Measurements from ENCODE around the gene BSN. TPM values are rescaled to one million over a fixed set of nuclear protein-coding genes. Genes with fewer than 3 reads are reported as not detected.

Gene BSN
- total and polyA plus RNA-seq, 2 experiments from 2014 or later = 0.50 to 5.1 TPM

DNA sequence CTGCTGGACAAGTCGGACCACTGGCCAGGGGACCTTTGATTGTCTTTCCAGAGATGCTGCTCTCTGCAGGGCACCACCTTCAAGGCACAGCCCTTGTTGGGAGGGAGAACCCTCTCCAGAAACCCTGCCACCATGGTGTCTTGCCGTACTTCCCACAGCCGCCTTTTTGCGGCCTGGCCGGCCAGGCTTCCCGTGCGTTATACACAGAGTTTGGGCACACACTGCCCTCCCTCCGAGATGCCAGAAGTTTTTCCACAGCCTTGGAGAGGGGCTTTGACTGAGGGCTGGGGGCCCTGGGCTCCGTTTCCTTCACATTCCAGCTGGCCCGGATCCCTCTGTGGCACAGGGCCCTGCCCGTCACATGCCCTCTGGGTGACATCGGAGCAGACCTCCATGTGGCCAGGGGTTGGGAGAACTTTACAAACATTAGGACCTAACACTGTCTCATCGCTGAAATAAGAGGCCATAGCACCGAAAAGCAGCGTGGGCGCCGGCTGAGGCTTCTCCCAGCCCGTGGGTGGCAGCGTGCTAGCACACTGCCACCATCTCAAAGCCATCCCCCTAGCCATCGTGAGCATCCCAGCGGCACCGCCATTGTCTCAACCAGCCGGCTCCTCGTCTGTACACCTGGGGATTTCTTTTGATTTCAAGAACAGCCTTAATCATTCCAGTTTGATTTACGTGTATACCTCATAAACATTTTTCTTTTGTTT lies 113.6 kb downstream of the BSN start:
- Mint-ChIP-seq H3K4me3 (no peak overlapping the region), H3K4me1 (peaks cover 36% of the 10 kb centered on the region)

DNA sequence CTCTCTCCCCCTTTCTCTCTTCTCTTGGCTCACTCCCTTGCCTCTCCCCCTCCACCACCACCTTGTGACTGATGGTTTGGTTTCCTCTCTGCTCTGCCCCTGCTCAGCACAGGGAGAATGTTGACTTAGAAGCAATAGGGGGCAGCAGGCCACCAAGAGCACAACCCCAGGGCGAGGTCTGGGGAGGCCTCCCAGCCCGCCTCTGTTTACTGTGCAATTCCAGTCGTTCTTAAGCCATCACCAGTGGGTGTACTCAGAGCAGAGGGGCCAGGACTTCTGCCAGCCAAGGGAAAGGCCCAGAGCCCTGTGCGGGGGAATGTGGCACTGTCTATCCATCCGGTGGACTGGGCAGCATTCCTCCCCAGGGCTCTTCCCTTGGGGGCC lies 114.1 kb downstream of the BSN start:
- no peak overlapping the region for H3K4me3 Mint-ChIP-seq
- Histone ChIP-seq H3K4me1 (ENCODE audit: insufficient read depth) (peaks cover 12% of the 10 kb centered on the region), H3F3A (replicated peaks; ENCODE audit: low read depth) (no peaks in the 10 kb centered on the region), H3K4me2 (no peak overlapping the region), H3K9me2 (ENCODE audit: insufficient read depth) (no peaks in the 10 kb centered on the region), H3K27me3 (ENCODE audit: insufficient read depth) (no peaks in the 10 kb centered on the region), H4K20me1 (replicated peaks; ENCODE audit: insufficient read depth) (0 out of 2 replicates have a peak, but pooled peaks cover 3% of the 10 kb centered on the region), H3K27ac (ENCODE audit: low read depth) (no peak overlapping the region), H3K79me2 (replicated peaks; ENCODE audit: insufficient read depth) (no peaks in the 10 kb centered on the region), H2AFZ (no peak overlapping the region), H3K36me3 (ENCODE audit: insufficient read depth) (no peaks in the 10 kb centered on the region), H3K4me3 (no peak overlapping the region)
- H3K27me3 Mint-ChIP-seq (ENCODE audit: insufficient read depth, low read depth, poor library complexity) = peaks cover 6% of the 10 kb centered on the region
- TF ChIP-seq CREB1 (CRISPR knock-in tag; IDR thresholded peaks at IDR 0.05; ENCODE audit: low read depth) = no peak
- TF ChIP-seq, protein P1, sequence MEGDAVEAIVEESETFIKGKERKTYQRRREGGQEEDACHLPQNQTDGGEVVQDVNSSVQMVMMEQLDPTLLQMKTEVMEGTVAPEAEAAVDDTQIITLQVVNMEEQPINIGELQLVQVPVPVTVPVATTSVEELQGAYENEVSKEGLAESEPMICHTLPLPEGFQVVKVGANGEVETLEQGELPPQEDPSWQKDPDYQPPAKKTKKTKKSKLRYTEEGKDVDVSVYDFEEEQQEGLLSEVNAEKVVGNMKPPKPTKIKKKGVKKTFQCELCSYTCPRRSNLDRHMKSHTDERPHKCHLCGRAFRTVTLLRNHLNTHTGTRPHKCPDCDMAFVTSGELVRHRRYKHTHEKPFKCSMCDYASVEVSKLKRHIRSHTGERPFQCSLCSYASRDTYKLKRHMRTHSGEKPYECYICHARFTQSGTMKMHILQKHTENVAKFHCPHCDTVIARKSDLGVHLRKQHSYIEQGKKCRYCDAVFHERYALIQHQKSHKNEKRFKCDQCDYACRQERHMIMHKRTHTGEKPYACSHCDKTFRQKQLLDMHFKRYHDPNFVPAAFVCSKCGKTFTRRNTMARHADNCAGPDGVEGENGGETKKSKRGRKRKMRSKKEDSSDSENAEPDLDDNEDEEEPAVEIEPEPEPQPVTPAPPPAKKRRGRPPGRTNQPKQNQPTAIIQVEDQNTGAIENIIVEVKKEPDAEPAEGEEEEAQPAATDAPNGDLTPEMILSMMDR (conservative IDR thresholded peaks at IDR 0.05; ENCODE audit: low read depth in 2 of 2) = peak; percentile 18 to 46; a peak in 2 of 4 replicates
- peaks cover 39% of the 10 kb centered on the region for H3K4me1 Mint-ChIP-seq
- no peaks in the 10 kb centered on the region for H3K9me3 Mint-ChIP-seq
- DNase-seq (ENCODE audit: low spot score) (peak; percentile 33), ATAC-seq (peak; percentile 13)
- no peak overlapping the region for H3K27ac Mint-ChIP-seq
- no peaks in the 10 kb centered on the region; the same call in 2 of the 3 replicates for H3K36me3 Mint-ChIP-seq (ENCODE audit: low read depth)

More for the DNA sequence above, 113.6 kb downstream of the BSN start:
- Histone ChIP-seq H3K27me3 (ENCODE audit: insufficient read depth) (no peaks in the 10 kb centered on the region), H3K36me3 (ENCODE audit: insufficient read depth) (no peaks in the 10 kb centered on the region), H2AFZ (no peak overlapping the region), H3K4me2 (no peak overlapping the region), H3K4me1 (ENCODE audit: insufficient read depth) (peaks cover 12% of the 10 kb centered on the region), H3K9me2 (ENCODE audit: insufficient read depth) (no peaks in the 10 kb centered on the region), H4K20me1 (replicated peaks; ENCODE audit: insufficient read depth) (0 out of 2 replicates have a peak, but pooled peaks cover 3% of the 10 kb centered on the region), H3K27ac (ENCODE audit: low read depth) (no peak overlapping the region), H3K79me2 (replicated peaks; ENCODE audit: insufficient read depth) (no peaks in the 10 kb centered on the region), H3K4me3 (no peak overlapping the region), H3F3A (replicated peaks; ENCODE audit: low read depth) (no peaks in the 10 kb centered on the region)
- ATAC-seq = no peak
- Mint-ChIP-seq H3K9me3 (no peaks in the 10 kb centered on the region), H3K27ac (no peak overlapping the region), H3K36me3 (ENCODE audit: low read depth) (no peaks in the 10 kb centered on the region; the same call in 2 of the 3 replicates), H3K27me3 (ENCODE audit: insufficient read depth, low read depth, poor library complexity) (peaks cover 6% of the 10 kb centered on the region)
- TF ChIP-seq, protein P2, sequence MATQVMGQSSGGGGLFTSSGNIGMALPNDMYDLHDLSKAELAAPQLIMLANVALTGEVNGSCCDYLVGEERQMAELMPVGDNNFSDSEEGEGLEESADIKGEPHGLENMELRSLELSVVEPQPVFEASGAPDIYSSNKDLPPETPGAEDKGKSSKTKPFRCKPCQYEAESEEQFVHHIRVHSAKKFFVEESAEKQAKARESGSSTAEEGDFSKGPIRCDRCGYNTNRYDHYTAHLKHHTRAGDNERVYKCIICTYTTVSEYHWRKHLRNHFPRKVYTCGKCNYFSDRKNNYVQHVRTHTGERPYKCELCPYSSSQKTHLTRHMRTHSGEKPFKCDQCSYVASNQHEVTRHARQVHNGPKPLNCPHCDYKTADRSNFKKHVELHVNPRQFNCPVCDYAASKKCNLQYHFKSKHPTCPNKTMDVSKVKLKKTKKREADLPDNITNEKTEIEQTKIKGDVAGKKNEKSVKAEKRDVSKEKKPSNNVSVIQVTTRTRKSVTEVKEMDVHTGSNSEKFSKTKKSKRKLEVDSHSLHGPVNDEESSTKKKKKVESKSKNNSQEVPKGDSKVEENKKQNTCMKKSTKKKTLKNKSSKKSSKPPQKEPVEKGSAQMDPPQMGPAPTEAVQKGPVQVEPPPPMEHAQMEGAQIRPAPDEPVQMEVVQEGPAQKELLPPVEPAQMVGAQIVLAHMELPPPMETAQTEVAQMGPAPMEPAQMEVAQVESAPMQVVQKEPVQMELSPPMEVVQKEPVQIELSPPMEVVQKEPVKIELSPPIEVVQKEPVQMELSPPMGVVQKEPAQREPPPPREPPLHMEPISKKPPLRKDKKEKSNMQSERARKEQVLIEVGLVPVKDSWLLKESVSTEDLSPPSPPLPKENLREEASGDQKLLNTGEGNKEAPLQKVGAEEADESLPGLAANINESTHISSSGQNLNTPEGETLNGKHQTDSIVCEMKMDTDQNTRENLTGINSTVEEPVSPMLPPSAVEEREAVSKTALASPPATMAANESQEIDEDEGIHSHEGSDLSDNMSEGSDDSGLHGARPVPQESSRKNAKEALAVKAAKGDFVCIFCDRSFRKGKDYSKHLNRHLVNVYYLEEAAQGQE (IDR thresholded peaks at IDR 0.05; ENCODE audit: unreplicated experiment) = no peak
- TF ChIP-seq ZNF114 (CRISPR knock-in tag; IDR thresholded peaks at IDR 0.05) = no peak
- TF ChIP-seq EZH2 (IDR thresholded peaks at IDR 0.05; ENCODE audit: low read depth, unreplicated experiment) = no peak
- TF ChIP-seq EZH2phosphoT487 (IDR thresholded peaks at IDR 0.05; ENCODE audit: unreplicated experiment) = no peak
- TF ChIP-seq NANOG (IDR thresholded peaks at IDR 0.05; ENCODE audit: borderline replicate concordance) = no peak
- no peak for TF ChIP-seq POLR2AphosphoS5 (IDR thresholded peaks at IDR 0.05; ENCODE audit: low read depth)
- TF ChIP-seq, protein P3, sequence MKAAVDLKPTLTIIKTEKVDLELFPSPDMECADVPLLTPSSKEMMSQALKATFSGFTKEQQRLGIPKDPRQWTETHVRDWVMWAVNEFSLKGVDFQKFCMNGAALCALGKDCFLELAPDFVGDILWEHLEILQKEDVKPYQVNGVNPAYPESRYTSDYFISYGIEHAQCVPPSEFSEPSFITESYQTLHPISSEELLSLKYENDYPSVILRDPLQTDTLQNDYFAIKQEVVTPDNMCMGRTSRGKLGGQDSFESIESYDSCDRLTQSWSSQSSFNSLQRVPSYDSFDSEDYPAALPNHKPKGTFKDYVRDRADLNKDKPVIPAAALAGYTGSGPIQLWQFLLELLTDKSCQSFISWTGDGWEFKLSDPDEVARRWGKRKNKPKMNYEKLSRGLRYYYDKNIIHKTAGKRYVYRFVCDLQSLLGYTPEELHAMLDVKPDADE (IDR thresholded peaks at IDR 0.05) = no peak
- no peak for TF ChIP-seq CREB1 (CRISPR knock-in tag; IDR thresholded peaks at IDR 0.05; ENCODE audit: low read depth)
- no peak for DNase-seq (ENCODE audit: low spot score)
